ENCODE data around the gene TUBGCP3.
"Not testable (repeated sequence)": the region's sequence is repeated elsewhere in the genome, so short reads cannot be mapped to it uniquely, and the experiment has no call there.

TUBGCP3 gene

GRCh38 chr13:112529216-112529615, 58.7 kb downstream of the TUBGCP3 start:
- DNase-seq (ENCODE audit: low read depth), result no peak

- no peak for DNase-seq (ENCODE audit: low read depth)
Measured at GRCh38 chr13:112526146-112526853, 61.7 kb downstream of the TUBGCP3 start.

DNA sequence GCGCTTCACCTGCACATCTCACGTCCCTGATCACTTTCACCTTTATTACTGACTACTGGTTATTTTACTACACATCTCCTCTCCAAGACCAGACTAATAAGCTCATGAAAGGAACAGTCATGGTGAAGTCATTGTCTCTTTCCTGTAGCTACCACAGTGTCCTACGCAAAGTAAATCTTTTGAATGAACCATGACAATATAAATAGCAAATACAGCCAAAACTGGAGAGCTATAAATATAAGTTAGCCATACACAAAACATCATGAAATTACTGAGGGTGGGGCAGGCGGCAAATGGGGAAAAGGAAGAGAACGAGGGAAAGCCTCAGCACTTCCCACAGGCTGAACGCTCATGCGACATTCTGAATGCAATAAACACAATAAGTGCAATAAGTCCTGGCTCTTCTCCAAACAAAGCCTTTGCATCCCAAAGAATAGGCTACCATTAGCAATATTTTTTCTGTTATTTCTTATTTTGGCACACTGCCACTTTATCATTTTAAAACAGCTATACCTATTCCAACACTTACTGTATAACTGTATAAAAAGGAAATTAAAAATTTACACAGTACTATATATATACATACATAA, 62.5 kb downstream of the TUBGCP3 start:
- DNase-seq (ENCODE audit: low read depth), result peak; percentile 53

GRCh38 chr13:112522578-112522977, 65.4 kb downstream of the TUBGCP3 start:
- DNase-seq (ENCODE audit: low read depth), result peak; percentile 57

DNA sequence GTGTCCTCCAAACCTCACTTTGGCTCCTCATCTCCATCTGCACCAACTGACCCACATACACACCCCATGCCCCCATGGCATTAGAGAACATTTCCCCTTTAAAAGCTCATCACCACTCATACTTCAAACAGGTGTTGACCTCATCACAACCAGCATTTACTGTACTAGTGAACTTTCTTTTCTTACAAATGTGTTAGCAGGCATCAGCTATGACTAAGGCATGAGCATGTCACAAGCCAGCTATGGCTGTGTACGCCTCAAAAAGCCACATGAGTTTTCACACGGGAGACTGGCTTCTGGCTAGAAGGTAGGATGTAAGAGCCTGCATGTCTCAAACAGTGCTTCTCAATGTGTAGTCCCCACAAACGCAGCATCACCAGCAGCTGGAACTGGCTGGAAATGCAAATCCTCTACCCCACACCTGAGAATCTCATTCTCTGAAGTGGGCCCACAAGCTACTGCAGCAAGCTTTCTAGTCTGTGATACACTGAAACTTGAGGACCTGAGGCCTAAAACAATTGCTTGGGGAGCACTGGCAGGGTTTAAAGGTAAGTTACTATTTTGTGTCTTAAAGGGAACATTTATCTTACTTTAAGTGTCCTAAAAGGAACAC, 66.8 kb downstream of the TUBGCP3 start:
- DNase-seq (ENCODE audit: low read depth), result peak; percentile 31

GRCh38 chr13:112519517-112520060, 68.4 kb downstream of the TUBGCP3 start:
- no peak for DNase-seq (ENCODE audit: low read depth)

DNA sequence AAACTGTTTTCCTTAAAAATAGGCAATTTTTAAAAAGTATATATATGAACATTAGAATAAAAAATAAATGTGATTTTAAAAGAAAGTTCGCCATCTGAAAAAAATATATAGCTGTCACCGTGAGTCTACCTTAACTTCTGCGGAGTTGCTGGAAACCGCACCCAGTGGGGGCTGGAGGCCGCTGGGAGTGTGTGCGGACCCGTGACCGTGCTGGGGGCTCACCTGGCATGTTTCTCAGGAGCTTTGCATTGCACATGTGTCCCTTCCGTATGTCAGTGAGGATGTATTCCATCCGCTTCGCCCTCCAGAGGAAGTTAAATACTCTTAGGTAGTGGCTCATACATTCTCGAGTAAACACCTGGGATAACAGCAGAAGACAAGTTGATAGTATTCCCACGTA, 71.7 kb downstream of the TUBGCP3 start:
- no peak for DNase-seq (ENCODE audit: low read depth)

GRCh38 chr13:112513761-112514160, 74.2 kb downstream of the TUBGCP3 start:
- DNase-seq (ENCODE audit: low read depth), result no peak

- DNase-seq (ENCODE audit: low read depth), result peak; percentile 35
Measured at GRCh38 chr13:112510987-112511685, 76.8 kb downstream of the TUBGCP3 start.

- DNase-seq (ENCODE audit: low read depth), result peak; percentile 73
Measured at GRCh38 chr13:112510002-112510780, 77.8 kb downstream of the TUBGCP3 start.

DNA sequence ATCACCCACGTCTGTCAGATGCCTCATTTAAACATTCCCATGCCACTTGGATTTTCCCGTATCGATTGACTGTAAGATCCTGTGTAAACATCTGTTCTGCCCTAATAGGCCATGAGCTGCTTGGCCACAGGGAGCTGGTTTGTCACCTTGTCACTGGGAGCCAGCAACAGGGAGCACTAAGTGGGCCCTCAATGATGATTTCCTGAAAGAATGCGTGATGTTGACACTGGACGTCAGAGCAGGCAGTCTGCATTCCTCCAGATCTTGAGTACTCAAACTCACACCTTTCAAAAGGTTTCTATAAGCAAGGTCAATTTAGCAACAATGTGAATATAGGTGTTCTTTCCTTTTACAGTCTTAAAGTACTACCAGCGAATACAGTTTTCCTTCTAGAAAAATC, 78.8 kb downstream of the TUBGCP3 start:
- no peak for DNase-seq (ENCODE audit: low read depth)

- peak; percentile 33 for DNase-seq (ENCODE audit: low read depth)
Measured at GRCh38 chr13:112506046-112506445, 81.9 kb downstream of the TUBGCP3 start.

- DNase-seq (ENCODE audit: low read depth), result no peak
Measured at GRCh38 chr13:112496166-112496565, 91.8 kb downstream of the TUBGCP3 start.

DNA sequence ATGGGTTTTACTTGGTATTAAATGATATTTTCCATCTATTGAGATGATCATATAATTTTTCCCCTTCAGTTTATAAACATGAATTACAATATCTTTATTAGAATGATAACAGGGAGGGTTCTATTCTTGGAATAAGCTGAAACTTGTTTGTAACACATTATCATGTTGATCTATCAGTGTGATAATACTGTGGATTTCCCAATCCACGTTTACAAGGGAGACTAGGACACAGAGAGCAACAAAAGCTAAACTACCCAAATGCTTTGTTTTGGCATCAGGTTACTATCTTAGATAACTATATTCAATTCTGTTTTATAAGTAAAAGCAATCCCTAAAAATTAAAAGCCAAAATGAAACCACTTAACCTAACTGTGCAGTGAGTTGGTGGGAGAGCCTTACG, 92.5 kb downstream of the TUBGCP3 start:
- DNase-seq (ENCODE audit: low read depth), result no peak

DNA sequence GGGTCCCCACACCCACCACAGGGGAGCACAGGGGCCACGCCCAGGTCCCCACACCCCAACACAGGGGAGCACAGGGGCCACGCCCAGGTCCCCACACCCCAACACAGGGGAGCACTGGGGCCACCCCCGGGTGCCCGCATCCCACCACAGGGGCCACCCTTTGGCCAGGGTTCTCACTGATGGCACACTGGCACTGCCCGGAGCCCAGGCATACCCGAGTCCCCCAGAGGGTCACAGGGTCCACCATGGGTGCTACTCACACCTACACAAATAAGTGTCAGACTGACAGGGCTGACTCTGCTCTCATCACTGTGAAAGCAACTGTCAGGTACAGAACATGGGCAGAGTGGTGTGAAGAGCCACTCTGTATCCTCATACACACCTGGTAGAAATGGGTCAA, 98.8 kb downstream of the TUBGCP3 start:
- DNase-seq (ENCODE audit: low read depth), result no peak

DNA sequence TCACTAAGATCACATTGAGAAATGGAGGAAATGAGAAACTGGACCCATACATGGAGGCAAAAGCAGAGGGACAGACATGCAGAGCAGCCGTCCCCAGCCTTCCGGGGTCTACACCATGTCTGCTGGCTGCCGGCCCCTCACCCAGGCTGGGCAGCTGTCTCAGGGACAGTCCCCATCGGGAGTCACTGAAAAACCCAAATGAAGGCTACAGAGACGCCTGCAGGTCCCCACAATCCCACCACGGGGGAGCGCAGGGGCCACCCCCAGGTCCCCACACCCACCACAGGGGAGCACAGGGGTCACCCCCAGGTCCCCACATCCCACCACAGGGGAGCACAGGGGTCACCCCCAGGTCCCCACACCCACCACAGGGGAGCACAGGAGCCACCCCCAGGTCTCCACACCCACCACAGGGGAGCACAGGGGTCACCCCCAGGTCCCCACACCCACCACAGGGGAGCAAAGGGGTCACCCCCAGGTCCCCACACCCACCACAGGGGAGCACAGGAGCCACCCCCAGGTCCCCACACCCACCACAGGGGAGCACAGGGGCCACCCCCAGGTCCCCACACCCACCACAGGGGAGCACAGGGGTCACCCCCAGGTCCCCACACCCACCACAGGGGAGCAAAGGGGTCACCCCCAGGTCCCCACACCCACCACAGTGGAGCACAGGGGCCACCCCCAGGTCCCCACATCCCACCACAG, 99.5 kb downstream of the TUBGCP3 start:
- DNase-seq (ENCODE audit: low read depth), result not testable (repeated sequence)

GRCh38 chr13:112487127-112487517, 100.8 kb downstream of the TUBGCP3 start:
- DNase-seq (ENCODE audit: low read depth), result no peak

DNA sequence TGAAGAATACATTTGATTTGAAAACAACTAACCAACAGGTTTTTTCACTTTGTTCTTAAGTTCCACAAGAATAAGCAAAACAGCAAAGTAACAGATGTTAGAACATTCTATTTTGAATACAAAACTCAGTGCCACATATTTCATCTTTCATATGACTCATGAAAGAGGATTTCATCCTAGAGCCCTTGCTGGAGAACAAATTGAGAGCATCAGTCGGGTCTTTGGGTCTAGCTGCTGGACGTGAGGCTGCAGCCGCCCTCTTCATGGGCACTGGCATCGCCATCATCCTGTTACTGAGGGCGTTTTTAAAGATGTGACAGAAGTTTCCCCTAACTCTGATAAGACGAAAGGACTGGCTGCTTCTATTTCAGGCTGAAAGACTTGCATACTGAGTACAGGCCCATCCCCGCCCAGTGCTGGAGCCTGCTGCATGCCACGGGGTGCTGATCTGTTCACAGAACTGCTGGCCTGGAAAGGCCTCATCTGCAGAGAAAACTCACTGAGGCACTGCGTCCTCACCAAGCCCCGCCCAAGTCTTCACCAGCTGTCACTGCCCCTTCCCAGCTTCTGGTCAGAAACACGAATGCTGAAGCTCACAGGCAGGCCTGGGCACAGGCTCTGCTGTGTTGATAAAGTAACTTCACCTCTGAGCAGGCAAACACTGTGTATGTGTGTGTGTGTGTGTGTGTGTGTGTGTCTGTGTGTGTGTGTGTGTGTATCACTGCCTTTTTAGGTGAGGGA, 101.4 kb downstream of the TUBGCP3 start:
- no peak for DNase-seq (ENCODE audit: low read depth)

DNA sequence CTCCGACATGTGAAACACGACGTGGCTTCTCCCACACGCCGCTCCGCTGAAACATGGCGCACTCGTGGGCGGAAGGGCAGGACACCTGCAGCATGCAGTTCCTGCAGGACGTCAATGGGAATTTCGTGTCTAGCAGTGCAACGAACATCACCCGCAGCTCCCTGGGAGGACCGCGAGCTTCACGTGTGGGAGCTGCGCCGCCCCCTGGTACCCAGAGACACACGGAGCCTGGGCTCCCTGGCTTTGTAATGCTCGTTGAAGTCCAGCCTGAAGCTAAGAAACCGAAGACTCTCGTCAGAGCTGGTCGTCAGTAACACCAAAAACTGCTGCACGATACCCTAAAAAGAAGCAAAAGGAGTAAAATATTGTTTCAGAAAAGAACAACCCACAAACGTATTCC, 102.1 kb downstream of the TUBGCP3 start:
- DNase-seq (ENCODE audit: low read depth), result not testable (repeated sequence)

DNA sequence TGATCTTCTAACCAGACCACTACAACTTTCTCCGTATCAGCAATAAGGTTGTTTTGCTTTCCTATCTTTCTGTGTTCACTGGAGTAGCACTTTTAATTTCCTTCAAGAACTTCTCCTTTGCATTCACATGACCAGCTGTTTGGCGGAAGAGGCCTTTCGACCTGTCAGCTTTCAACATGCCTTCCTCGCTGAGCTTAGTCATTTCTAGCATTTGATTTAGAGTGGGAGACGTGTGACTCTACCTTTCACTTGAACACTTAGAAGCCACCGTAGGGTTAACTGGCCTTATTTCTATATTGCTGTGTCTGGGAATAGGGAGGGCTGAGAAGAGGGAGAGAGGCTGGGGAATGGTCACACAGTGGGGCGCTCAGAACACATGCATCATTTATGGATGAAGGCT, 104.7 kb downstream of the TUBGCP3 start:
- no peak for DNase-seq (ENCODE audit: low read depth)

Data from ELR (cell line).